H1 (cell line): ENCODE measurements around the gene CROCC. TPM values are rescaled to one million over a fixed set of nuclear protein-coding genes. Genes with fewer than 3 reads are reported as not detected.
A peak's percentile ranks its signal among the peaks of the same experiment; 100 is the strongest.

Experiments used
- KDM4A ChIP-seq: IDR thresholded peaks from one replicate; pipeline ENCODE4 v1.7.1; 2012; ENCODE audit warnings: low read depth, mild to moderate bottlenecking, moderate library complexity, low read length, inconsistent platforms; ENCODE audit not compliant: severe bottlenecking
- SIN3A ChIP-seq, 2 experiments: IDR thresholded peaks in 1 of 2; conservative IDR thresholded peaks in 1 of 2; 2 replicates each; pipeline ENCODE4 v1.6.1; 2011 to 2012; ENCODE audit warnings: low read length in 2 of 2, improper control_type of control experiment in 1 of 2, low read depth in 1 of 2, mild to moderate bottlenecking in 1 of 2
- USF2 ChIP-seq: IDR thresholded peaks from 2 replicates; pipeline ENCODE4 v1.6.1; 2011; ENCODE audit warnings: low read length, improper control_type of control experiment
- polyA plus RNA-seq, 7 experiments: library from polyadenylated mRNA; depleted of rRNA in 3 of 7; stranded (reverse) in 5 of 7; unstranded in 2 of 7; fragments of >200 nt in 5 of 7; fragments of 200-250 nt in 2 of 7; gene quantifications; 1 replicate in 5 of 7; 2 replicates in 1 of 7; 4 replicates in 1 of 7; pipeline versions ENCODE4 v1.2.1 to v1.2.3, GENCODE V29; 2011 to 2013; ENCODE audit warnings: missing spikeins in 2 of 7, mixed read lengths in 2 of 7
- total RNA-seq: library from RNA; stranded (reverse); fragmentation: NEBNext Ultra II Directional; extraction: Animal tissue kit (Norgen Biotek cat#: 25700); gene quantifications from 2 replicates; pipeline ENCODE4 v1.2.1, GENCODE V29; 2021

Gene CROCC
- total and polyA plus RNA-seq, 2 of the 8 experiments (the other 6 are each of a cell fraction or from before 2014, with no cell fraction given): 12.1 to 39.5 TPM

GRCh38 chr1:16979475-16980327, 58.0 kb downstream of the CROCC start (continued):
- TF ChIP-seq USF2: no peak
- 0 out of 4 replicates have a peak, but pooled peaks of 1 of the 2 experiments have one; percentile 23 for TF ChIP-seq SIN3A (conservative IDR thresholded peaks at IDR 0.05 in 1 of 2, IDR thresholded peaks at IDR 0.05 in 1 of 2; ENCODE audit: low read depth in 1 of 2, low read length in 2 of 2)
- no peak for TF ChIP-seq KDM4A
